Natural killer cell (primary cell): ENCODE data around the gene GPC5. TPM values are rescaled to one million over a fixed set of nuclear protein-coding genes. Genes with fewer than 3 reads are reported as not detected.

Source experiments
- ATAC-seq, 3 donors: fragments of 150-1000 bp in 2 of 3; fragments of 200-7000 bp in 1 of 3; cut with Tn5 transposase; 1 replicate in 1 of 3; 2 replicates in 2 of 3; pipeline ENCODE4 v1.10.0; 2021; ENCODE audit warnings: mild to moderate bottlenecking in 2 of 3, moderate library complexity in 2 of 3
- DNase-seq, 2 donors: peaks; one replicate each; pipeline versions ENCODE4 v3.0.0 to v3.0.0-alpha.2; 2013 to 2021; ENCODE audit warnings: mixed read lengths in 1 of 2
- H3K27ac ChIP-seq: one replicate; pipeline ENCODE4 v1.5.1; 2013; ENCODE audit warnings: mild to moderate bottlenecking, low read length
- H3K27me3 ChIP-seq: one replicate; pipeline ENCODE4 v1.6.1; 2013; ENCODE audit warnings: low read length; ENCODE audit not compliant: control insufficient read depth, insufficient read depth
- H3K36me3 ChIP-seq: one replicate; pipeline ENCODE4 v1.6.1; 2013; ENCODE audit warnings: low read length; ENCODE audit not compliant: control insufficient read depth, insufficient read depth
- H3K4me1 ChIP-seq: one replicate; pipeline ENCODE4 v1.6.1; 2013; ENCODE audit warnings: low read length; ENCODE audit not compliant: control insufficient read depth, insufficient read depth
- H3K4me3 ChIP-seq: one replicate; pipeline ENCODE4 v1.5.1; 2013; ENCODE audit warnings: low read length
- H3K9me3 ChIP-seq: one replicate; pipeline ENCODE4 v1.6.1; 2013; ENCODE audit warnings: low read length; ENCODE audit not compliant: control insufficient read depth, insufficient read depth
- H3K27ac Mint-ChIP-seq, 2 donors: one replicate each; pipeline ENCODE4 v1.8.0; 2022; ENCODE audit warnings: mild to moderate bottlenecking in 2 of 2, mixed read lengths in 2 of 2, moderate library complexity in 1 of 2
- H3K27me3 Mint-ChIP-seq, 2 donors: one replicate each; pipeline ENCODE4 v1.8.0; 2022; ENCODE audit warnings: low read depth in 2 of 2, mixed read lengths in 2 of 2
- H3K36me3 Mint-ChIP-seq: one replicate; pipeline ENCODE4 v1.8.0; 2022; ENCODE audit warnings: mixed read lengths
- H3K4me1 Mint-ChIP-seq, 2 donors: one replicate each; pipeline ENCODE4 v1.8.0; 2022; ENCODE audit warnings: mixed read lengths in 2 of 2
- H3K4me3 Mint-ChIP-seq: one replicate; pipeline ENCODE4 v1.8.0; 2022; ENCODE audit warnings: mild to moderate bottlenecking, moderate library complexity, mixed read lengths
- H3K9me3 Mint-ChIP-seq, 2 donors: one replicate each; pipeline ENCODE4 v1.8.0; 2022; ENCODE audit warnings: mixed read lengths in 2 of 2
- WGBS: methylation state at CpG from one replicate; pipeline ENCODE4 v1.1.7; 2013; ENCODE audit warnings: missing lambda C conversion rate; ENCODE audit not compliant: insufficient coverage; 5-methylcytosine and 5-hydroxymethylcytosine counted together
- intact Hi-C: fragments of 100-400 bp; cut with micrococcal nuclease; formaldehyde crosslinking; loops from one replicate; pipeline ENCODE4 v1.14.2; 2022
- total RNA-seq, 4 donors: library from RNA; stranded (reverse); fragments of 120-200 nt in 1 of 4; gene quantifications; one replicate each; pipeline versions ENCODE4 v1.2.3 to v1.2.4, GENCODE V29; 2013 to 2022
- TF ChIP-seq, protein P1 (sequence below): fragments of 200-600 bp; IDR thresholded peaks from one replicate; pipeline ENCODE4 v1.8.0; 2022; ENCODE audit warnings: antibody characterized with exemption

GPC5 gene
- total RNA-seq, 3 donors from 2014 or later (not counting 1 experiment from before 2014, with no cell fraction given) = not detected

- ATAC-seq (no peak), DNase-seq (no peak)
- no peaks in the 10 kb centered on the region for H3K4me1 ChIP-seq
- no peak overlapping the region for H3K4me3 Mint-ChIP-seq
- 58% methylated on average over 4 of the region's 4 CpGs for WGBS
- no peaks in the 10 kb centered on the region for H3K27me3 Mint-ChIP-seq
- no peaks in the 10 kb centered on the region for H3K4me1 Mint-ChIP-seq
- H3K36me3 ChIP-seq = no peaks in the 10 kb centered on the region
- H3K4me3 ChIP-seq = no peak overlapping the region
- peaks cover 5% of the 10 kb centered on the region for H3K36me3 Mint-ChIP-seq
- H3K27ac ChIP-seq = no peak overlapping the region
- intact Hi-C loops = no loop called here
- peaks cover 11 to 24% of the 10 kb centered on the region in 2 donors for H3K9me3 Mint-ChIP-seq
- no peak overlapping the region for H3K27ac Mint-ChIP-seq
- H3K9me3 ChIP-seq = peaks cover 6% of the 10 kb centered on the region
- H3K27me3 ChIP-seq = no peaks in the 10 kb centered on the region
- TF ChIP-seq, protein P1, sequence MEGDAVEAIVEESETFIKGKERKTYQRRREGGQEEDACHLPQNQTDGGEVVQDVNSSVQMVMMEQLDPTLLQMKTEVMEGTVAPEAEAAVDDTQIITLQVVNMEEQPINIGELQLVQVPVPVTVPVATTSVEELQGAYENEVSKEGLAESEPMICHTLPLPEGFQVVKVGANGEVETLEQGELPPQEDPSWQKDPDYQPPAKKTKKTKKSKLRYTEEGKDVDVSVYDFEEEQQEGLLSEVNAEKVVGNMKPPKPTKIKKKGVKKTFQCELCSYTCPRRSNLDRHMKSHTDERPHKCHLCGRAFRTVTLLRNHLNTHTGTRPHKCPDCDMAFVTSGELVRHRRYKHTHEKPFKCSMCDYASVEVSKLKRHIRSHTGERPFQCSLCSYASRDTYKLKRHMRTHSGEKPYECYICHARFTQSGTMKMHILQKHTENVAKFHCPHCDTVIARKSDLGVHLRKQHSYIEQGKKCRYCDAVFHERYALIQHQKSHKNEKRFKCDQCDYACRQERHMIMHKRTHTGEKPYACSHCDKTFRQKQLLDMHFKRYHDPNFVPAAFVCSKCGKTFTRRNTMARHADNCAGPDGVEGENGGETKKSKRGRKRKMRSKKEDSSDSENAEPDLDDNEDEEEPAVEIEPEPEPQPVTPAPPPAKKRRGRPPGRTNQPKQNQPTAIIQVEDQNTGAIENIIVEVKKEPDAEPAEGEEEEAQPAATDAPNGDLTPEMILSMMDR = no peak
Measured at GRCh38 chr13:92221916-92222315, 823.5 kb downstream of the GPC5 start.

DNA sequence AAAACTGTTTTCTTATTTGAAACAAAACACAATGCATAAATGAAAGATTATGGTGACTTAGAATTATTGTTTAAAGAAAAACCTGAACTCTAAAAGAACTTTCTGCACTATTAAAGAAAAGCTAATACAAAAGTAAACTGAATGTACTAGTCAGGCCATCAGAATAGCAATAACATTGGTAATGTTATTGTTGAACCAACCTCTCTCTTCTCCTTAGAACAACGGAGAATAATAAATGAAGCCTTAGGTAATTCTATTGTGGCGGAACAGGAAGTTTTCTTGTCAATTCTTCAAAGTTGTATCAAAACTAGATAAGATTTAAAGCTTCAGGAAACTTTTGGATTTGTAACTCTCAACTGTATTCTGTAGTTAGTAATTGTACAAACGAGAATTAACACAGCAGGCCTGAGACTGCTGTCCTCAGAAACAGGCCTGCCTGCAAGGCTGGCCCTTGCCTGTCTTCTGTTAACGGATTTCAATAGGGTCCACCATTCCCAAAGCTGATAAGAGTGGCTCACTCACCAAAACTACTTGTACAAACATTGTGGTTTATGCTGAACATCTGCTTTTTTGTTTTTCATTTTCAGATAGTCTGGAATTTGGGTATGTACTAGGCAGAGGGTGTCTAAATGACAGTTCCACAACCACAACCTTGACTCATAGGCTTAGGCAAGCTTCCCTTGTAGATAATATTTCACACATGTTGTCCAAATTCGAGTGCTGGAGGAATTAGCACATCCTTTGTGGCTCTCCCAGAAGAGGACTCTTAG lies 825.8 kb downstream of the GPC5 start:
- H3K9me3 ChIP-seq = peaks cover 6% of the 10 kb centered on the region
- intact Hi-C loops = no loop called here
- H3K4me3 ChIP-seq = no peak overlapping the region
- H3K27ac Mint-ChIP-seq = no peak overlapping the region
- peaks cover 5% of the 10 kb centered on the region for H3K36me3 Mint-ChIP-seq
- no peaks in the 10 kb centered on the region for H3K27me3 ChIP-seq
- no peak overlapping the region for H3K4me3 Mint-ChIP-seq
- whole genome bisulfite sequencing = 62% methylated on average over 4 of the region's 5 CpGs
- TF ChIP-seq, protein P1 = no peak
- no peaks in the 10 kb centered on the region for H3K36me3 ChIP-seq
- DNase-seq (no peak), ATAC-seq (no peak)
- H3K4me1 Mint-ChIP-seq = no peaks in the 10 kb centered on the region
- H3K9me3 Mint-ChIP-seq = peaks cover 14 to 22% of the 10 kb centered on the region in 2 donors
- no peak overlapping the region for H3K27ac ChIP-seq
- no peaks in the 10 kb centered on the region for H3K4me1 ChIP-seq
- H3K27me3 Mint-ChIP-seq = no peaks in the 10 kb centered on the region

DNA sequence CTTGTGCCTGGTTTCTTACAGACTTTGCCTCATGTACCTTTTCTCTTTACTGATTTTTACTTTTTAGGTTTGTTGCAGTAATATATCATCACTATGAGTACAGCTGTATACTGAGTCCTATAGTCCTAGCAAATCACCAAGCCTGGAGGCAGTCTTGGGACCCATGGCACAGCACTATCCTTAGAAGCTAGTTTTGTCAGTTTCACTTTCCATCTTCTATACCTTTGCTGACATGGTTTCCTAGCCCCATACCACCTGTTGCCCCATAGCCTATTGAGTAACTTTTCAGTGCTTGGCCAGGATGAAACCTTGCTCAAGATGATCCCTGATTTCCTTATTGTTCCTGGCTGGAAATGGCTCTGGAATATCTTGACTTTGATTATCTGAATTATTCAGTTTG lies 826.4 kb downstream of the GPC5 start:
- Histone ChIP-seq H3K36me3 (no peaks in the 10 kb centered on the region), H3K9me3 (peaks cover 6% of the 10 kb centered on the region), H3K27me3 (no peaks in the 10 kb centered on the region), H3K4me3 (no peak overlapping the region), H3K4me1 (no peaks in the 10 kb centered on the region), H3K27ac (no peak overlapping the region)
- H3K4me3 Mint-ChIP-seq = no peak overlapping the region
- peaks cover 5% of the 10 kb centered on the region for H3K36me3 Mint-ChIP-seq
- H3K4me1 Mint-ChIP-seq = no peaks in the 10 kb centered on the region
- ATAC-seq = no peak
- no peak for DNase-seq
- H3K27ac Mint-ChIP-seq = no peak overlapping the region
- no peaks in the 10 kb centered on the region for H3K27me3 Mint-ChIP-seq
- intact Hi-C loops = no loop called here
- TF ChIP-seq, protein P1 = no peak
- peaks cover 12 to 20% of the 10 kb centered on the region in 2 donors for H3K9me3 Mint-ChIP-seq

GRCh38 chr13:92225861-92226260 lies 827.4 kb downstream of the GPC5 start:
- DNase-seq (no peak), ATAC-seq (no peak)
- Mint-ChIP-seq H3K27me3 (no peaks in the 10 kb centered on the region), H3K4me1 (no peaks in the 10 kb centered on the region), H3K27ac (no peak overlapping the region), H3K36me3 (peaks cover 5% of the 10 kb centered on the region), H3K9me3 (peaks cover 12 to 19% of the 10 kb centered on the region in 2 donors), H3K4me3 (no peak overlapping the region)
- H3K36me3 ChIP-seq = no peaks in the 10 kb centered on the region
- TF ChIP-seq, protein P1 = no peak
- no peaks in the 10 kb centered on the region for H3K27me3 ChIP-seq
- no peak overlapping the region for H3K27ac ChIP-seq
- intact Hi-C loops = no loop called here
- no peaks in the 10 kb centered on the region for H3K4me1 ChIP-seq
- WGBS = 60% methylated on average over 1 of the region's 2 CpGs
- H3K9me3 ChIP-seq = peaks cover 6% of the 10 kb centered on the region
- no peak overlapping the region for H3K4me3 ChIP-seq
